ENCODE data around the gene SNRNP200.

The SNRNP200 gene

GRCh38 chr2:96250188-96250587, 55.2 kb downstream of the SNRNP200 start:
- CTCF ChIA-PET: interaction anchor here (0.7 to 1.1 kb wide), 2 partner anchors 9 to 138 kb away, joined by 3 read pairs; no protein-coding TSS in a partner anchor
- POLR2A ChIA-PET: interaction anchor here (0.6 to 1.1 kb wide), 2 partner anchors 16 to 1187 kb away, joined by 3 read pairs; partner anchors contain the start of genes CIAO1 and TMEM127

GRCh38 chr2:96249654-96250053, 55.7 kb downstream of the SNRNP200 start:
- H3K4me1 ChIP-seq (ENCODE audit: control insufficient read depth, insufficient read depth, low read length): no peaks in the 10 kb centered on the region
- CTCF ChIA-PET: interaction anchor here (0.6 to 1.2 kb wide), 4 partner anchors 10 to 137 kb away, joined by 3 to 4 read pairs (median 3); no protein-coding TSS in a partner anchor
- TF ChIP-seq, protein P1, sequence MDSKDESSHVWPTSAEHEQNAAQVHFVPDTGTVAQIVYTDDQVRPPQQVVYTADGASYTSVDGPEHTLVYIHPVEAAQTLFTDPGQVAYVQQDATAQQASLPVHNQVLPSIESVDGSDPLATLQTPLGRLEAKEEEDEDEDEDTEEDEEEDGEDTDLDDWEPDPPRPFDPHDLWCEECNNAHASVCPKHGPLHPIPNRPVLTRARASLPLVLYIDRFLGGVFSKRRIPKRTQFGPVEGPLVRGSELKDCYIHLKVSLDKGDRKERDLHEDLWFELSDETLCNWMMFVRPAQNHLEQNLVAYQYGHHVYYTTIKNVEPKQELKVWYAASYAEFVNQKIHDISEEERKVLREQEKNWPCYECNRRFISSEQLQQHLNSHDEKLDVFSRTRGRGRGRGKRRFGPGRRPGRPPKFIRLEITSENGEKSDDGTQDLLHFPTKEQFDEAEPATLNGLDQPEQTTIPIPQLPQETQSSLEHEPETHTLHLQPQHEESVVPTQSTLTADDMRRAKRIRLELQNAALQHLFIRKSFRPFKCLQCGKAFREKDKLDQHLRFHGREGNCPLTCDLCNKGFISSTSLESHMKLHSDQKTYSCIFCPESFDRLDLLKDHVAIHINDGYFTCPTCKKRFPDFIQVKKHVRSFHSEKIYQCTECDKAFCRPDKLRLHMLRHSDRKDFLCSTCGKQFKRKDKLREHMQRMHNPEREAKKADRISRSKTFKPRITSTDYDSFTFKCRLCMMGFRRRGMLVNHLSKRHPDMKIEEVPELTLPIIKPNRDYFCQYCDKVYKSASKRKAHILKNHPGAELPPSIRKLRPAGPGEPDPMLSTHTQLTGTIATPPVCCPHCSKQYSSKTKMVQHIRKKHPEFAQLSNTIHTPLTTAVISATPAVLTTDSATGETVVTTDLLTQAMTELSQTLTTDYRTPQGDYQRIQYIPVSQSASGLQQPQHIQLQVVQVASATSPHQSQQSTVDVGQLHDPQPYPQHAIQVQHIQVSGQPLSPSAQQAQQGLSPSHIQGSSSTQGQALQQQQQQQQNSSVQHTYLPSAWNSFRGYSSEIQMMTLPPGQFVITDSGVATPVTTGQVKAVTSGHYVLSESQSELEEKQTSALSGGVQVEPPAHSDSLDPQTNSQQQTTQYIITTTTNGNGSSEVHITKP (tag by site-specific recombination; IDR thresholded peaks at IDR 0.05): peak; percentile 56
- no peak for TF ChIP-seq KLF1 (tag by site-specific recombination; IDR thresholded peaks at IDR 0.05)
- H3K4me3 ChIP-seq (ENCODE audit: low read depth, low read length): no peak overlapping the region
- POLR2A ChIA-PET: interaction anchor here (0.6 kb wide), 1 partner anchor 1187 kb away, joined by 3 read pairs; no protein-coding TSS in a partner anchor
- H3K9me3 ChIP-seq (ENCODE audit: control insufficient read depth, insufficient read depth, low read depth, low read length): no peaks in the 10 kb centered on the region
- peaks cover 9 to 36% of the 10 kb centered on the region in 2 experiments; a peak in 2 of 3 replicates for H3K36me3 ChIP-seq (ENCODE audit: control insufficient read depth in 2 of 2, insufficient read depth in 1 of 2, low read length in 2 of 2)
- H3K27ac ChIP-seq (ENCODE audit: extremely low read depth, low read depth, low read length): no peak overlapping the region

More at GRCh38 chr2:96250188-96250587, 55.2 kb downstream of the SNRNP200 start:
- Histone ChIP-seq H3K36me3 (ENCODE audit: control insufficient read depth in 2 of 2, insufficient read depth in 1 of 2, low read length in 2 of 2) (peaks cover 9 to 41% of the 10 kb centered on the region in 2 experiments; a peak in 2 of 3 replicates), H3K27ac (ENCODE audit: extremely low read depth, low read depth, low read length) (no peak overlapping the region), H3K4me3 (ENCODE audit: low read depth, low read length) (no peak overlapping the region), H3K4me1 (ENCODE audit: control insufficient read depth, insufficient read depth, low read length) (no peaks in the 10 kb centered on the region), H3K9me3 (ENCODE audit: control insufficient read depth, insufficient read depth, low read depth, low read length) (no peaks in the 10 kb centered on the region)
- no peak for TF ChIP-seq TRIM28 (IDR thresholded peaks at IDR 0.05; ENCODE audit: borderline replicate concordance, low read length)
- TF ChIP-seq GFI1B (tag by site-specific recombination; IDR thresholded peaks at IDR 0.05): no peak
- no peak for TF ChIP-seq ZNF513 (tag by site-specific recombination; IDR thresholded peaks at IDR 0.05)
- no peak for TF ChIP-seq ZNF670 (tag by site-specific recombination; IDR thresholded peaks at IDR 0.05; ENCODE audit: low read depth)
- no peak for TF ChIP-seq ZFP69B (tag by site-specific recombination; IDR thresholded peaks at IDR 0.05)
- TF ChIP-seq HIC1 (tag by site-specific recombination; IDR thresholded peaks at IDR 0.05): no peak
- TF ChIP-seq ZNF449 (tag by site-specific recombination; IDR thresholded peaks at IDR 0.05): no peak
- TF ChIP-seq OSR2 (tag by site-specific recombination; IDR thresholded peaks at IDR 0.05): no peak
- no peak for TF ChIP-seq ZNF629 (tag by site-specific recombination; IDR thresholded peaks at IDR 0.05)

- Histone ChIP-seq H3K36me3 (ENCODE audit: control insufficient read depth in 2 of 2, insufficient read depth in 1 of 2, low read length in 2 of 2) (peaks cover 7 to 26% of the 10 kb centered on the region in 2 experiments; a peak in 2 of 3 replicates), H3K9me3 (ENCODE audit: control insufficient read depth, insufficient read depth, low read depth, low read length) (no peaks in the 10 kb centered on the region), H3K27ac (ENCODE audit: extremely low read depth, low read depth, low read length) (no peak overlapping the region), H3K4me1 (ENCODE audit: control insufficient read depth, insufficient read depth, low read length) (no peaks in the 10 kb centered on the region), H3K4me3 (ENCODE audit: low read depth, low read length) (no peak overlapping the region)
- POLR2A ChIA-PET: no interaction called here
- CTCF ChIA-PET: interaction anchor here (0.6 to 1.2 kb wide), 2 partner anchors 9 to 260 kb away, joined by 3 read pairs; no protein-coding TSS in a partner anchor
- TF ChIP-seq ZNF121 (tag by site-specific recombination; IDR thresholded peaks at IDR 0.05): no peak
- no peak for TF ChIP-seq MEIS1 (CRISPR knock-in tag; IDR thresholded peaks at IDR 0.05; ENCODE audit: borderline replicate concordance)
- no peak for TF ChIP-seq SETDB1 (IDR thresholded peaks at IDR 0.05; ENCODE audit: insufficient read length, low read length)
- TF ChIP-seq ZNF791 (tag by site-specific recombination; IDR thresholded peaks at IDR 0.05): no peak
- no peak for TF ChIP-seq ZNF501 (tag by site-specific recombination; IDR thresholded peaks at IDR 0.05)
Measured at GRCh38 chr2:96248624-96249023, 56.7 kb downstream of the SNRNP200 start.
